GM04504 (cell line): ENCODE results near the gene DNAJC19.
A peak's percentile ranks its signal among the peaks of the same experiment; 100 is the strongest.
"Not testable (repeated sequence)": the region's sequence is repeated elsewhere in the genome, so short reads cannot be mapped to it uniquely, and the experiment has no call there.

Experiments used
- DNase-seq: peaks from one replicate; pipeline ENCODE4 v3.0.0-alpha.2; 2012; ENCODE audit warnings: low read depth

DNAJC19 gene

DNA sequence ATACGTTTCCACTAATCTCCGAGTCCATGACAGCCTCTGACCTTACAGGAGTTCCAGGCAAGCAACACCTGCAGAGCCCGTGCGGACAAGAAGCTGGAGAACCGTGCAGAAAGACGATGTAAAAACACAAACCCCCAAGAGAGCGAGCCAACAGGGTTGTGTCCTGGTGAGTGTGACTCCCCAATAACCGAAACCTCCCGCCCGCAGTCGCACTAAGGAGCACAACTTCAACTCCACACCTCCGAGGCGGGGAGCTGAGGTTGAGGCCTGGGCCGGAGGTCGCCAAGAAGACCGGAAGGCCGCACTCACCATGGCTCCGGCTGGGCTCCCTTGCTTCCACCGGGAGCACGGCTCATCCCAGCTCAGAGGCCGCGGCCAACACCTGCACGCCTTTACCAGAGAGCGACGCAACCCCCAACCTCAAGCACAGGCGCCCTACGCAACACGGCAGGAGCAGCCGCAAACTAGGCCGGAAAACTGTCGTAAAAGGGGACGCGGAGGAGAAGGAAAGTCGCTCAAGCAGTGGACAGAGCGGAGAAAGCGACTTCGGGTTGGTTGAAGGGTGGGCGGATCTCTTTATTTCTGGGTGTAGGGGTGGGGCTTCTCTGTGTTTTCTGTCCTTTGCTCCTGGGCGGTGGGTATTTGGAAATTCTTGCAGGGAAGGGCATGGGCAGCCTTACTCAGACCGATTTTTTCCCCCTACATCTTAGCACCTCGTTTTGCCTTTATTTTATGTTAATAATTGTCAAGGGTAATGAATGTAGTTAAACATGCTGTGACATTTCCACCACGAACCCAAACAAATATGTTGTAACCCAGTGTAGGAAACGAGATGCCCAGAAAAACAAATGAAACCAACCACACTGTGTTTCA lies at the start of gene DNAJC19:
TSS of gene DNAJC19 (minus strand) at position 446 of the 873 bp plus-strand sequence. CDS start at position 312, 134 bp downstream.
- peak; percentile 89 for DNase-seq

DNA sequence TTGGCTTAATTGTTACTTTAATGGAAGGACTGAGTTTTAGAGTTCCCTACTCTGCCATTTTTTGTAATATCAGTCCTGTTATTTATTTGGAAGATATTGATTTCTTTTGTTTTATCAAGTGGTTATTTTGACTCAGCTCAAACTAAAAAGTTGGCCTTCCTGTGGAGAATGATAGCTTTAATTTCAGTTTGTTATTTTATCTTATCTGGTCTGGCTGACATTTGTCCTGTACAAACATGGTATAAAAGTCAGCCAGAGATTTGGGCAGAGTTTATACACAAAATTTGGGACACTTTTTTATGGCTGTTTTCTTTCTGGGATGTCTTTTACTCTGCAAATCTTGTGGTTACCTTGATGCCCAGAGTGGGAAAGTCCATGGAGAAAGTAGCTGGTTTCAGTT lies 41.4 kb upstream of the DNAJC19 start:
- DNase-seq: no peak

DNA sequence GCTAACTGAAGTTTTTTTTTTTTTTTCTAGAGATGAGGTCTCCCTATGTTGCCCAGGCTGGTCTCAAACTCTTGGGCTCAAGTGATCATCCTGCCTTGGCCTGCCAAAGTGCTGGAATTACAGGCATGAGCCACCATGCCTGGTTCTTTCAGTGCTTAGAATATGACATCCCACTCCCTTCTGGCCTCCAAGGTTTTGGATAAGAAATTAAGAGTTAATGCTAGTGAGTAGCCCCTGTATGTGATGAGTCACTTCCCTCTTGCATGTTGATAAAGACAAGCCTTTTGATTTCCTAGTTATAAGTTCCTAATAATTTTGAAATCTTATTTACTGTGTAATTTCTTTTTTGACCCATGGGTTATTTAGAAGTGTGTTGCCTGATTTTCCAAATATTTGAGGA lies 35.7 kb upstream of the DNAJC19 start:
- no peak for DNase-seq

DNA sequence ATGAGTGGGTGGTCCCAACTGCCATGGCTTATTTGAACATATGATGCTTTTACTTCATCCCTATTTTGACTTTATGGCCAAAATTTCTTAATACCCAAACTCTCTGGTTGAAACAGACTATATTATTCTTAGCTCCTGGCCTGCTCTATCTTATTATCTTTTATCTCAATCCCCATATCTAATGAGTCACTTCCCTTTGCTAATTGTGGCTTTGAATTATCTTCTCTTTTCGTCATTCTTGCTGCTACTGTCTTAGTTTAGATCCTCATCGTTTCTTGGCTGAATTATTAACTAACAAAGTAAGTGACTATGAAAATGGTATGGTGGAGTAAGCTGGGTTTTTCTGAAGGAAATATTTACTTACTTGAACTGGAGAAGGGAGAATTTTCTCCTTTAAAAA lies 28.2 kb upstream of the DNAJC19 start:
- DNase-seq: no peak

DNA sequence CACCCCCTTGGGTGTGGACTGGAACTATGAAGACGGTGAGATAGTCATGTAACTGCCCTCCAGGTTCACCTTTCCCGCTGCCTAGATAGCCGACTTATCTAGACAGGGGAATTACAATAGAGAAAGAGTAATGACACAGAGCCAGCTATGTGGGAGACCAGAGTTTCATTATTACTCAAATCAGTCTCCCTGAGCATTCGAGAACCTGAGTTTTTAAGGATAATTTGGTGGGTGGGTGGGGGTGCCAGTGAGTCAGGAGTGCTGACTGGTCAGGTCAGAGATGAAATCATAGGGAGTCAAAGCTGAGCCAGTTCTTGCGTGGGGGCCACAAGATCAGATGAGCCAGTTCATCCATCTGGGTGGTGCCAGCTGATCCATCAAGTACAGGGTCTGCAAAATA lies 19.7 kb upstream of the DNAJC19 start:
- DNase-seq: no peak

DNA sequence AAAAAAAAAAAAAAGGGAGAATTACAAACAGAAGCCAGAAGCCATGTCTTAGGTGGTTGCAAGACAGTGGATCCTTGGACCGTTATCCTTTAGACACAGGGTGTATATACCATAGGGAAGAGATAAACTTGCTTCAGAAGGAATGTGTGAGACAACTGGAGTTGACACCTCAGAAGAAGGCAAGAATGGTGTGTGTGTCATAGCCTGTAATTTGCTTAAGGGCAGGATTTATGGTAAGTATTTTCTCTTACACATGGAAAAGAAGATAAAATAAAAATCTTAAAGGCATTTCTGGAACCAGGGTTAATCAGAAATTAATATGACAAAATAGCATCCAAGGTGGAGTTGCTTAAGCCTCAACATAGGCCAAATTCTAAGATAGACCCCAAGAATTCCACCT lies 19.3 kb upstream of the DNAJC19 start:
- DNase-seq: no peak

DNA sequence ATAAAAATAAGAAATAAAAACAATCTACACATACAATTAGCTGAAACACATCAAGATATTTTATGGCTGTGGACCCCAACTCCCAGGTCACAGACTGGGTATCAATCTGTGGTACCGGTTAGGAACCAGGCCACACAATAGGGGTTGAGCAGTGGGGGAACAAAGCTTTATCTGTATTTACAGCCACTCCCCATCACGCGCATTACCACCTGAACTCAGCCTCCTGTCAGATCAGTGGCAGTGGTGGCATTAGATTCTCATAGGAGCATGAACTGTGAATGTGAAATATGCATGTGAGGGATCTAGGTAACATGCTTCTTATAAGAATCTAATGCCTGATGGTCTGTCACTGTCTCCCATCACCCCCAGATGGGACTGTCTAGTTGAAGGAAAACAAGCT lies 17.7 kb upstream of the DNAJC19 start:
- DNase-seq: no peak

DNA sequence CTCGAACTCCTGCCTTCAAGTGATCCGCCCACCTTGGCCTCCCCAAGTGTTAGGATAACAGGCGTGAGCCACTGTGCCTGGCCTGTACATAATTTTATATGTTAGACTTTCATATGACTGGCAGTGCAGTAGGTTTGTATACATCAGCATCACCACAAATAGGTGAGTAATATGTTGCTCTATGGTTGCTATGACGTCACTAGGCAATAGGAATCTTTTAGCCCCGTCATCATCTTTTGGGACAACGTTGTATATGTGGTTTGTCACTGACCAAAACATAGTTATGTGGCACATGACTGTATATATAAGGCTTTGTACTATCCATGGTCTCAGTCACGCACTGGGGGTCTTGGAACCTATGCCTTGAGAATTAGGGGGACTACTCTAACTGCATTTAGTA lies 17.0 kb upstream of the DNAJC19 start:
- DNase-seq: no peak

DNA sequence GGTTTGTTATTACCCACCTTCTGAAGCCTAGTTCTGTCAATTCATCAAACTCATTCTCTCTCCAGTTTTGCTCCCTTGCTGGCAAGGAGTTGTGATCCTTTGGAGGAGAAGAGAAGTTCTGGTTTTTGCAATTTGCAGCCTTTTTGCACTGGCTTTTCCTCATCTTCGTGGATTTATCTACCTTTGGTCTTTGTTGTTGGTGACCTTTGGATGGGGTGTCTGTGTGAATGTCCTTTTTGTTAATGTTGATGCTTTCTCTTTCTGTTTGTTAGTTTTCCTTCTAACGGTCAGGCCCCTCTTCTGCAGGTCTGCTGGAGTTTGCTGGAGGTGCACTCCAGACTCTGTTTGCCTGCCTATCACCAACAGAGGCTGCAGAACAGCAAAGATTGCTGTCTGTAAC lies 13.9 kb upstream of the DNAJC19 start:
- not testable (repeated sequence) for DNase-seq

DNA sequence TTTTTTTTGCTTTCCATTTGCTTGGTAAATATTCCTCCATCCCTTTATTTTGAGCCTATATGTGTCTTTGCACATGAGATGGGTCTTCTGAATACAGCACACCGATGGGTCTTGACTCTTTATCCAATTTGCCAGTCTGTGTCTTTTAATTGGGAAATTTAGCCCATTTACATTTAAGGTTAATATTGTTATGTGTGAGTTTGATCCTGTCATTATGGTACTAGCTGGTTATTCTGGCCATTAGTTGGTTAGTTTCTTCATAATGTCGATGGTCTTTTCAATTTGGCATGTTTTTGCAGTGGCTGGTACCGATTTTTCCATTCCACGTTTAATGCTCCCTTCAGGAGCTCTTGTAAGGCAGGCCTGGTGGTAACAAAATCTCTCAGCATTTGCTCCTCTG lies 12.8 kb upstream of the DNAJC19 start:
- DNase-seq: not testable (repeated sequence)

DNA sequence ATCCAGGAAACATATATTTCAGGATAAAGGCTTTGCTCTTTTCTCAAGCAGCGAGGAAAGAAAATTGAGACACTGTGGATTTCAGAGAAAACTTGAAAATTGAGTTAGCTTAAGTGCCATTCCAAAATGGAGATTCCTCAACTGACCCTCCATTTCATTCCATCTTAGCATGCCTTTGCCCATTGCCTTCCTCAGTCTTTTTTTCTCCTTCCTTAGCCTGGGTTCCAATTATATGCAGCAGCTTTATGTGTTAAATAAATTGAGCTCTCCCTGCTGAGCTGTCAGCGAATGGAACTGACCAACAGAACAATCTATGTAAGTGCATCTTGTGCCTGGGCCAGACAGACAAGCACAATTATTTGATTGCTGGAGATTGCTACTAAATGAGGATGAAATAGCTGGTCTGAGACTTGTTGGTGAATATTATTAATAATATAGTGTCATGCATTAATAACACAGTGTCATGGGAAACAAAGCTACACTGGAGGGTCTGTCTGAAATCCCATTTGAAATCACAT lies 6.9 kb upstream of the DNAJC19 start:
- DNase-seq: no peak

DNA sequence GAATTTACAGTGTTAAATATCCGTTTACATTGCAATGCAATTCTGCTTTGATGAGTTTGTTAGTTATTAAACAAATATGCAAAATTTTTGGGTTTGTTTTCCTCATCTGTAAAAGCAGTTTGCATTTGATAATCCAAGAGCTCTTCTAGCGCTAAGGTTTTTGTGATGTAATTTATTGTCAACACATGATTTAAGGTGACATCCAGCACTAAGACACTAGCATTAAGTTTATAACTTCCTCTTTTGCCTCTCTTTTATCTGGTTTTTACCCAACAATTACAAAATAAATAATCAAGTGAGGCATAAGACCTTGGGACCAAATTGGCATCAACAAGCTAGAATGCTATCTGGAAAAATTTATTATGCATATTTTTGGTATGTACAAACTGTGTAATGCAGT lies 969 bp upstream of the DNAJC19 start:
- DNase-seq: no peak

DNA sequence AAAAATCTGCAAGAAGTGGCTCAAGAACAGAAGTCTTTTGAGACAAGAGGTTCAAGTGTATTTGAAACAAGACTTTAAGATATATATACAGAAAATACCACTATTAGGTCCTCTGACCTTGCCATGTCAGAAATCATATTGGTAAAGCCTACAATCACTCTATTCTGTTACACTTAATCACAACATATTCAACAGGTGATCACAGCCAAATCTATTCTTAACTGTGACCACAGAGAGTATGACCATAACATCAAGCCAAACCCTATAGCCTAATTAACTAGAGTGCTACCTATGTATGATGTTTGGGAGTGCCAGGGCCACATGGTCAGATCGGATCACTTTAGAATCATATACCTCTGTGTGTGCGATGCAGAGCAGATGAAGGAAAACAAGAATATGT lies 2.2 kb downstream of the DNAJC19 start:
- DNase-seq: no peak

DNA sequence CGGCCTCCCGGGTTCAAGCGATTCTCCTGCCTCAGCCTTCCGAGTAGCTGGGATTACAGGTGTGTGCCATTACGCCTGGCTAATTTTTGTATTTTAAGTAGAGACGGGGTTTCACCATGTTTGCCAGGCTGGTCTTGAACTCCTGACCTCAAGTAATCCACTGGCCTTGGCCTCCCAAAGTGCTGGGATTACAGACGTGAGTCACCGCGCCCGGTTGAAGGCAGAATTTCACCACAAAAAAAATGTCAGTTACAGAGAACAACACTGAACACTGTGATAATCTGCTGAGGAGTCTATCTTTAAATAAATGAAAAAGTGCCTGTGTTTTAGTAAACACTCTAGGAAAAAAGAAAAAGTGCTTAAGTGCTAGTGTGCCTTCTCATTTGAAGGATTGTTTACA lies 3.2 kb downstream of the DNAJC19 start:
- not testable (repeated sequence) for DNase-seq

DNA sequence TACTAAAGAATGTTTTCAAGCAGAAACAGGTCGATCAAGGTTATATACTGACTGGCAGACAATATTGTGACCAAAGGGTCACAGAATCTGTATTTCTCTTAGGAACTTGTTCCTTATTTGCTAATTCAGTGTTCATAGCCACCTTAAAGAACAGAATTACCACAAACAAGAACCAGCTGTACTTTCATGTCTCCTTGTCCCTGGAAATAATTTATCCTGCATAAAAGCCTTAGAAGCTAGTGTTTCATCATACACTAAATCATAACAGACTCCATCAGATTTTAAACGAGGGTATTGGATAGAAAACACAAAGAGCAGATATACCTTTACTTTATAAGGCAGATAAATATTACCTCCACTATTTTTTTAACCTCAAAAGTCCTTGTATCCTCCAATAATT lies 6.4 kb downstream of the DNAJC19 start:
- DNase-seq: no peak

DNA sequence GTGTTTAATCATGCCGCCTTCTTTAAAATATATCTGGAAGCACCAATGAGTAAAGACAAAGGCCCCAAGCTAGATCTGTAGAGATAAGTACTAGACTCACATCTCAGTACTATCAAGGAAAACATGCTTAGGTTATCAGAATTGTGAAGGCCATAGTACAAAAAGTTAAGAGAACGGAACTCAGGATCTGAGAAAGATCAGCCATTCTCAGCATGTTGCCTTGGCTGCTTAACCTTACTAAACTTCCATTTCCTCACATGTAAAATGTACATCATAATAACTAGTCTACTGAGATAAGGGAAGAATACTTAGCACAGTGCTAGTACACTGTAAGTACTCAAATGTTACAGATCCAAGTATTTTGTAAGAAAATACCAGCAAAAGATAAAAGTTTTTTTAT lies 7.6 kb downstream of the DNAJC19 start:
- DNase-seq: no peak

DNA sequence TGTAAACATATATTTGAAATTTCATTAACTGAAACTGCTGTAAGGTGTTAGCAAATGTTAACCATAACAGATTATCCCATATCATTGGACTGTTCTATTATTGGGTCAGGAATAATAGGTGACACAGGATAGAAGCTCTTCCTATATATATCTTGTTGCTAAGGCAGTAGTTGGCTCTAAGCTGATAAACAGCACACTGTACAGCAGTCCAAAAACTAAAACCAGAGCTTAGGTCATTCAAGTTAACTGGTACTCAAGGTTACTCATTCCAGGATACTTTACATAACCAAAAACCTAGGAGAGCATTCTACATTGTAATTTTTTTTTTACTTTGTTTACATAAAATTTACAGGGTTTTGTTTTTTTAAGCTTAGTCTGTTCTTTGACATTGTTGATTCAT lies 8.9 kb downstream of the DNAJC19 start:
- no peak for DNase-seq

DNA sequence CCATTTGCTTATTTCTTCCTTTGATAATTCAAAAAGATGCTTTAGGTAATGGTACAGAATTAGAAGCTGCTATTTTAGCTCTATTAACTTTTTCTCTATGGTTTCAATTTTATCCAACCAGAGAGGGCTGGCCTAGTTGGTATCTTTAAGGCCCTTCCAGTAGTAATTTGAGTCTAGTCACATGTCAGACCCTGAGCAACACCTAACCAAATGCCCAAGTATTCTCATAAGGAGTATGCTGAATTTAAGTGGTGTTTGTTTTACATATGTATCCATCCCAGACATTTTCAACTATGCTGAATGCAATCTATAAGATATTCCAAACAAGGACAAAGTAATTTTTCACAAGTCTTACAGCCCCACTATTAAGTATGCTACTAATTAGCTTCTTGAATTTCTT lies 9.6 kb downstream of the DNAJC19 start:
- no peak for DNase-seq

DNA sequence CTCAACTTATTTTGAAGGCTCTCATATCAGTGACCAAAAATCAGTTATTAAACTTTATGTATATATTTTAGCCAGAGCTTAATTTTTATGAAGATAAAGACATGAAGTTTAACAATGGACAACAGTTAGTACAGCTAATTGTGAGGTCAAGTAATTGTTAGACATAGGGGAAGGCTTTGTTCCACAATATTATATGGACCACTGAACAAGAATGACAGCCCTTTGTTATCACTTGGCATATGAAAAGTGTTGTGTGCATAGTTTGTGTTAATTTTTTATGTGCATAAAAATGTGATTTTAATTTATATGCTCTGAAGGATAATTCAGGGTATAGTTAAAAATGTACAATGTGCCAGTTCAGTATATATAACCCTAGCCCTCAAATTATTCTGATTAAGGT lies 12.0 kb downstream of the DNAJC19 start:
- no peak for DNase-seq

DNA sequence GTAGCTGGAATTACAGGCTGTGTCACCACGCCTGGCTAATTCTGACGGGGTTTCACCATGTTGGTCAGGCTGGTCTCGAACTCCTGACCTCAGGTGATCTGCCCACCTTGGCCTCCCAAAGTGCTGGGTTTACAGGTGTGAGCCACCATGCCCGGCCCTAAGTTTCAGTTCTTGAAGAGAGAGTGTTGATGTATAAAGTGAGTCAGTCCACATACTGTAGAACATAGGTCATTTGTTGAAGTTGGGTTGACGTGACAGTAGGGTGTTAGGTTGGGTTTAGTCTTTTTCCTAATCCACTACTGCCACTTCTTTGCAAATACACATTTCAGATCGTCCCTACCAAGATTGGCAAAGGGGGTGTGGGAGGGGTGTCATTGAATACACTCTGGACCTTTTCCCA lies 15.2 kb downstream of the DNAJC19 start:
- DNase-seq: no peak

DNA sequence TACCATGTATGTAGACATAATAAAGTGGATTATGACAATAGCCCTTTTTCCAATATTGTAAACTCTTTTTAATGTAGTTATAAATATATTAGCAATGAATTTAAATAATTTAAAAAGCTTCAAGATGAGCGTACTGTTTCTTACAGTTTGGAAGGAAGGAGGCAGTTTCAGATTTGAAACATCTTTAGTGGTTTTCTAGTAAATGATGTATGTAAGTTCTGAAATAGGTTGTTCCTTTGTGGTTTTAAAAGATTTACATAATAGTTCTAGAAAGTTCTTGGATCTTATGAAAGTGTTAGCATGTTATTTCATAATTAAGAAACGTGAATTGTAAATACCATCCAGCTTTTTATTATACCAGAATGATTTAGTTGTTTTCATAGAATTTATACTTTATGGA lies 16.0 kb downstream of the DNAJC19 start:
- DNase-seq: no peak

DNA sequence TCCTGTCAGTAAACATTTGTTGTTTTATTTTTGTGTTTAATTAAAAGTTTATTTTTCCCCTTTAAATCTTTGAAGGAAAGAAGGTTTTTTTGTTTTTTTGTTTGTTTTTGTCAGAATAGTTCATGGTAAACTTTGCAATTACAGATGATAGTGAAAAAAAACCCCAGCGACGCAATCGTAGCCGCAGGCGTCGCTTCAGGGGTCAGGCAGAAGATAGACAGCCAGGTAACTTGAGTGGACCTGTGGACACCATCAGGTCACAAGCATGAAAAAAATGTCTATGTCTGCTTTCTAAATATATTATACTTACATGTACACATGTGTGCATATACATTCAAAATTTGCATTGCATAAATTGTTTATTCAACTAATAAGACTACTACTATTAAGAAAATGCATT lies 18.6 kb downstream of the DNAJC19 start:
- DNase-seq: no peak

DNA sequence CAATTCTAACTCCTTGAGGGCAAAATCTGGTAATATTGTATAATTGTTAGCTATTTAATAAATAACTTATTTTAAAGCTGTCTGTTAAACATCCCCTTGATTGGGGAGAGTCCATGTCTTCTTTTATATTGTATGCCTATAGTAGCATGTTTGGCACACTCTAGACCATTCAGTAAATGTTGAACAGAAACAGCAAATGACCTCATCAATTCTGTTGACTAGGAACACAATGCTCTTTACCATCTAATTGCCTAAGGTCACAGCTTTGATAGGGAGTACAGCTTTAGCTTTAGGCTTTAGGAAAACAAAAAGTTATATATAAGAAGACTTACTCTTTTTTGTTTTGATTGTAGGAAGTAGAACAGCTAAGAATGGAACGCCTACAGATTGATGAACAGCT lies 27.0 kb downstream of the DNAJC19 start:
- DNase-seq: no peak

DNA sequence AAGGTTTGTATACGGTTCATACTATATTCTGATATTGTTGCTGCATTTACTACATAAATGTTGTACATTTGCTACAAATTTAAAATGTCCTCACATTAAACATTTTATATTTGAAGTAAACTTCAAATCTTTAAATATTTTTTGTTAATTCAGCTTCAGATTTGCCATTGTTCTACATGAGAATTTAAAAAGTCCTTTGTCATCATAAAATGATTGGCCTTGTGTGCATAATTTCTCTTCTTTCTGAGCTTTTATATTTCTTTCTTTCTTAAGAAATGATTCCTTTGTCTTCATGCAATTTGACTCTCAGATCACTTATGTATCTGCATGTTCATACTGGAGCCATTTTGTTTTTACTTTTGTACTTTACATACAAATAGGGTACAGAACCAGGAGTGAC lies 28.0 kb downstream of the DNAJC19 start:
- no peak for DNase-seq
